ENCODE results near the gene PLIN3.
"Not testable (repeated sequence)": the region's sequence is repeated elsewhere in the genome, so short reads cannot be mapped to it uniquely, and the experiment has no call there.

The PLIN3 gene

DNA sequence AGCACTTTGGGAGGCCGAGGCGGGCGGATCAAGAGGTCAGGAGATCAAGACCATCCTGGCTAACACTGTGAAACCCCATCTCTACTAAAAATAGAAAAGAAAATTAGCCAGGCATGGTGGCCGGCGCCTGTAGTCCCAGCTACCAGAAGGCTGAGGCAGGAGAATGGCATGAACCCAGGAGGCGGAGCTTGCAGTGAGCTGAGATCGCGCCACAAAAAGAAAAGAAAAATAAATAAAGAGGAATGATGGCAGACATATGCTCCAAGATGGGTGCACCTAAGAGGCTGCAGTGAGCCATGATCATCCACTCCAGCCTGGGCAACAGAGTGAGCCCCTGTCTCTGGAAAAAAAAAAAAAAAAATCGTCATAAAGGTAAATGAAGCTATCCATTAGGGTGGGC is 21.5 kb downstream of the PLIN3 start:
- not testable (repeated sequence) for DNase-seq (ENCODE audit: low spot score)

DNA sequence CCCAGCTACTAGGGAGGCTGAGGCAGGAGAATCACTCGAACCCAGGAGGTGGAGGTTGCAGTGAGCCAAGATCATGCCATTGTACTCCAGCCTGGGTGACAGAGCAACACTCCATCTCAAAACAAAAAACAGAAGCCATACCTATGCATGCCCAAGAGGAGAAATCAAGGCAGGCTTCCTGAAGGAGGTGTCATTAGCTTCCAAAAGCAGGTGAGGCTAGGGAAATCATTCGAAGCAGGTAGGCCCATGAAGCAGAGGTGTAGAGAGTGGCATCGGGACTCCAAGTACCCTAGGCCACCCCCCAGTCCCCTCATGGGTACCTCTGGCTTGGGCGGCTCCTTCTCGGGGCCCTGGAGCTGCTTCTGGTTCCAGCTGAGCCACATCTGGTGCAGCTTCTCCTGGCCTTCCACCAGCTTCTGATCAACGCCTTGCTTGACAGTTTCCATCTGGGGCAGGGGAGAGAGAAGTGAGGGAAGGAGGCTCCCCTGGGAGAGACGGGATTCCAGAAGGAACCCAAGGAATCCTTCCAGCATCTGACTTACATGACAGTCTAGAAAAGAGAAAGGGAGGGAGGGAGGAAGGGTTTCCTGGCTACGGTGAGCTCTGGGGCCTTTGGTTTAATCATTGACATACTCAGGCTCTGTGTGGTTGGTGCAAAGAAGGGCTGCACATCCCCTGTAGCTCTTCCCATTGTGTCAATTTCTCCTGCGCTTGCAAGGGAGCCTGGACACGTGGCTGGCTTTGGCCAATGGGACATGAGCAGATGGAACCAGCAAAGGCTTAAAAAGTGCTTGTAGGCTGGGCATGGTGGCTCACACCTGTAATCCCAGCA is 22.9 kb downstream of the PLIN3 start:
- no peak for DNase-seq (ENCODE audit: low spot score)

DNA sequence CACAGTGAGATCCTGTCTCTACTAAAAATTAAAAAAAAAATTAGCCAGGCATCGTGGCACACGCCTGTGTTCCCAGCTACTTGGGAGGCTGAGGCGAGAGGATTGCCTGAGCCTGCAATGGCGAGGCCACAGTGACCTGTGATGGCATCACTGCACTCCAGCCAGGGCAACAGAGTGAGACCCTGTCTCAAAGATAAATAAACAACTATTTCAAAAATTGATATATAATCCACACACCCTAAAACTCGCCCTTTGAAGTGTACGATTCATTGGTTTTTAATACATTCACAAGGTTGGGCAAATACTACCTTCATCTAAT is 23.9 kb downstream of the PLIN3 start:
- DNase-seq (ENCODE audit: low spot score), result no peak

DNA sequence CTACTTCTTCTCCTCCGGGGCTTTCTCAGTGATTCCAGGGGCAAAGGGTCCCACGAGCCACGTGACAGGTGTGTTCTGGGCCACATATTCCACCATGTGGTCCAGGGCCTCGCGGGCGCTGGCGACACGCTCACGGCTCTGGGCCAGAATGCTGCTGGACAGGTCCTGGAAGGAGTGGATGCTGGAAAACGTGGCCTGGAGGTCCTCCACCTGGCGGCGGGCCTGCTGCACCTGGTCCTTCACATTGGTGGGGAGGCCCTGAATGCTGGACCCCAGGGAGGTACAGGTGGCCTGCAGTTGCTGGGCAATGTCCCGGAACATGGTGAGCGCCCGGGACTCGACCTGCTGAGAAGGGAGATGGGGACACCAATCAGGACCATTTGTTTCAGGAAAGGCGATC is 28.3 kb downstream of the PLIN3 start:
- DNase-seq (ENCODE audit: low spot score), result no peak

DNA sequence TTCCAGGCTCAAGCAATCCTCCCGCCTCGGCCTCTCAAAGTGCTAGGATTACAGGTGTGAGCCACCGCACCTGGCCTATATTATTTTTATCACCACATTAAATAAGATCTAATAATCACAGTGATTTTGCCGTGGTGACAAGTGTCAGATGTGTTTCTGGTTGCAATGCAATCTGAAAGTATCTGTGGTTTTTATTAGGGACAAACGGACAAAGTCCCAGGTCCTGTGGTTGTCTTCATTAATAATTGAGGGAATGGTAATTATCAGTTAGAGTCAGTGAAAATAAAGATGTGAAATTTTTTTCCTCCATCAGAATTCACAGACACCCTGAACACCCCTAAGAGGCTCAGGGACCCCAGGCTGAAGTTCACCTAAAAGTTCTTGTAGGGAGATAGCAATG is 34.7 kb downstream of the PLIN3 start:
- no peak for DNase-seq (ENCODE audit: low spot score)

DNA sequence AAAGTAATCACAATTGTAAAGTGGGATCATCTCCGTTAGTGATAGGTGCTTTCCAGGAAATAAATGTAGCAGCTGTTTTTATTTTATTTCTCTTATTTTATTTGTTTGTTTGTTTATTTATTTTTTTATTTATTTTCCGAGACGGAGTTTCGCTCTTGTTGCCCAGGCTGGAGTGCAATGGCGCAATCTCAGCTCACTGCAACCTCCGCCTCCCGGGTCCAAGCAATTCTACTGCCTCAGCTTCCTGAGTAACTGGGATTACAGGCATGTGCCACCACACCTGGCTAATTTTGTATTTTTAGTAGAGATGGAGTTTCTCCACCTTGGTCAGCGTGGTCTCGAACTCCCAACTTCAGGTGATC is 35.5 kb downstream of the PLIN3 start:
- DNase-seq (ENCODE audit: low spot score), result not testable (repeated sequence)

DNA sequence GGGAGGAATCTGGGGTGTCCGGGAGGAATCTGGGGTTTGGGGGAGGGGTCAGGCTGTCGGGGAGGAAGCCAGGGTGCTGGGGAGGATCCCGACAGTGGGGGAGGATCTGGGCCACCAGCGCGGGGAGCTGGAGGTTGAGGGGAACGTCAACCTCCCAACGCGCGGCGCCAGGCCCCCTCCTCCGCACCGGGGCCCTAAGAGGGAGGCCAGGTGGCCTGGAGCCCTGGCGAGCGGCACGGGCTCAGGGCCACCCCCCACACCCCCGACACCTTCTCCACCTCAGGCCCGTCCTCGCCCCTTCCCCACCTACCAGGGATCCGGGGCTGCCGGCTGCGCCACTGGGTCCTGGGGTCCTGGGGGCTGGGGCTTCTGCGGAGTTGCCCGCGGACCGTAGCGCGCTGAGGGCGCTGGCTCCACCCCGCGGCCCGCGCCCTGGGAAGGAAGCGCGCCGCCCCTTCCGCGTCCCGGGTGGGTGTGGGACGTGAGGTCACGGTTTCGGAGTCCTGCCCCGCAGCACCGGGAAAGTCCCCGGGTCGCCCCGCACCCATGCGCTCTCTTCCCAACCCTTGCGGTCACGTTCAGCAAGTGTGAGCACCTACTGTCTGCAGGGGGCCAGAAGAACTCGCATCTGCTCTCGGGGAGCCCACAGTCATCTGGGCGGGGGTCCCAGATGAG is 36.0 kb downstream of the PLIN3 start, which contains the start of gene TICAM1:
Gene TICAM1 (minus strand): TSS at position 409 of the 675 bp plus-strand sequence. CDS start 13,335 bp downstream, outside the sequence.
- DNase-seq (ENCODE audit: low spot score), result peak; percentile 77

DNA sequence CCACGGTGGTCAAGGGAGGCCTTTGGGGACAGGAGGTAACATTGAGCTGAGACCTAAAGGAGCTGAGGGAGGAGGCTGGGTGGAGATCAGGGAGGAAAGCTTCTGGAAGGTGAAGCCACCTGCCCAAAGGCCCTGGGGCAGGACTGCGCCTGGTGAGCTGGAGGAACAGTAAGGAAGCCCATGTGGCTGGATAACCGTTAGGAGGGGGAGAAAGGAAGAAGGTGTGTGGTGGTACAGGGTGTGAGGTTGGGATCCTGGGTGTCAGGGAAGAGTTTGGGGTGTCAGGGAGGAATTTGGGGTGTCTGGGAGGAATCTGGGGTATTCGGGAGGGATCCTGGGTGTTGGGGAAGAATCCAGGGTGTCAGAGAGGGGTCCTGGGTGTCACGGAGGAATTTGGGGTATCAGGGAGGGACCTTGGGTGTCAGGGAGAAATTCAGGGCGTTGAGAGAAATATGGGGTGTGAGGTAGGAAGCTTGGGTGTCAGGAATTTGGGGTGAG is 36.6 kb downstream of the PLIN3 start:
- no peak for DNase-seq (ENCODE audit: low spot score)

DNA sequence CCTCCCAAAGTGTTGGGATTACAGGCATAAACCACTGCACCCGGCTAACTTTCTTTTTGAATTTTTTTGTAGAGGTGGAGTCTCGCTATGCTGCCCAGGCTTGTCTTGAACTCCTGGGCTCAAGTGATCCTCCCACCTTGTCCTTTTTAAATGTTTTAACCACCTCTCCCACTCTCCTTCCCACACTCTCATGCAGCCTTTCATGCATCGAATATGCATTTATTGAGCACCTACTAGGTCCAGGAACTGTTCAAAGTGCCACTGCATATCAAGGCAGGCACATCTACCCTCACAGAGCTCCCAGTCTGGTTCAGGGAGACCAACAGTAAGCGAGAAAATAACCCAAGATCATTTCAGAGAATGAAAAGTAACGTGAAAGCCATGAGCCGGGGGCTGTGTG is 37.1 kb downstream of the PLIN3 start:
- no peak for DNase-seq (ENCODE audit: low spot score)

DNA sequence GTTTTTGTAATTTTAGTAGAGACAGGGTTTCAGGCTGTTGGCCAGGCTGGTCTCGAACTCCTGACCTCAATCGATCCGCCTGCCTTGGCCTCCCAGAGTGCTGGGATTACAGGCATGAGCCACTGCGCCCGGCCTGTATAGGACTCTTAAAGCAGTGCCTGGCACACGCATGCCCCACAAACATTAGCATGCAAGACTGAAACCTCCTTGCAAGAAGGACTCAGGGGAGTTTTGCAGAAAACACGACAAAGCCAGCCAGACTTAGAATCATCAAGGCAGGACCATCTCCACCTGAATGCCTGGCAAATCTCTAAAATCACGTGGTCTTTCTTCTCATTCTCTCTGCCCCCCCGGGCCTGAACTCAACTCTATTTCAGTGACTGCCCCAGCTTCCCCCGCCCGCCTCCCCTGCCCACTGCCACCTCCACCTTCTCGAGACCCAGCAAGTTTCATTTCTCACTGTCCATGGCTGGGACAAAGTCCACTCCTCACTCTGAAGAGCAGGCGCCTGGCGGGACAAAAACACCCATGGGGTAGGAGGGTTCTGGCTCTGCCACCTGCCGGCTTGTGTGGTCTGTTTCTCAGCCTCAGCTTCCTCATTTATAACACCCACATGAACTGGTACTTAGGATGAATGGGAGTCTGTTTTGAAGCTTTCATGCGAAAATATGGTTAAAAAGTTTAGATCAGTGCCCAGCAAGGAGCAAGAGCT is 38.3 kb downstream of the PLIN3 start:
- DNase-seq (ENCODE audit: low spot score), result no peak

DNA sequence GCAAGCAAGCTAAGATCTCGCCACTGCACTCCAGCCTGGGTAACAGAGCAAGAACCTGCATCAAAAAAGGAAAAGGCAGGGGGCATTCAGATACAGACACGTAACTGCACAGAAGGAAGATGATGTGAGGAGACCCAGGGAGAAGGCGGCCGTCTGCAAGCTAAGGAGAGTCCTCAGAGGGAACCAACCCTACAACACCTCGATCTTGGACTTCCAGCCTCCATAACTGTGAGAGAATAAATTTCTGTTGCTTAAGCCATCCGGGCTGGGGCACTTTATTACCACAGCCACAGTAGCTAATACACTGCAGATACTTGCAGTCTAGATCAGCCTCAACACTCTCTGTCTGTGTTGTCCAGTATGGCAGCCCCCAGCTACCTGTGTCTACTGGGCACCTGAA is 43.9 kb downstream of the PLIN3 start:
- DNase-seq (ENCODE audit: low spot score), result no peak

DNA sequence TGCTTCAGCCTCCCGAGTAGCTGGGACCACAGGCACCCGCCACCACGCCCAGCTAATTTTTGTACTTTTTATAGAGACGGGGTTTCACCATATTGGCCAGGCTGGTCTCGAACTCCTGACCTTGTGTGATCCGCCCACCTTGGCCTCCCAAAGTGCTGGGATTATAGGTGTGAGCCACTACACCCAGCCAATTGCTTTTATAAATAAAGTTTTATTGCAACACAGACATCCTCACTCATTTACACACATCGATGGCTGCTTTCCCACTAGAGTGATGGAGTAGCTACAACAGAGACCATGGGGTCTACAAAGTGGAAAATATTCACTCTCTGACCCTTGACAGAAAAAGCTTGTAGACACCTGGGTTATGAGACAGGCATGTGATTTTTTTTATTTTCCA is 45.1 kb downstream of the PLIN3 start:
- not testable (repeated sequence) for DNase-seq (ENCODE audit: low spot score)

DNA sequence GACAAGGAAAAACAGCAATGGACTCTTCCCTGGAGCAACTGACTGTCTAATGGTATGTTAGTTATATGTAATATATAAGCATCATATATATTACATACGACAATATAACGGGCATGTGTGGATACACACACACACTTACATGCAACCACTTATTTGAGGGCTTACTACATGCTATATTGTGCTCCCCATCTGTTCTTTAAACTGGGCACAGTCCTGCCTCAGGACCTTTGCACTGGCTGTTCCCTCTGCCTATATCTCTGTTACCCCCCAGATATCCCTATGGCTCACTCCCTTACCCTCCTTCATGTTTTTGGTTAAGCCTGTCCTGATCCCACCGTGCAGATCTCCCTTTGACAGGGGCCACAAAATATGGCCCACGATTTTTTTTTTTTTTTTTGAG is 46.2 kb downstream of the PLIN3 start:
- DNase-seq (ENCODE audit: low spot score), result no peak

DNA sequence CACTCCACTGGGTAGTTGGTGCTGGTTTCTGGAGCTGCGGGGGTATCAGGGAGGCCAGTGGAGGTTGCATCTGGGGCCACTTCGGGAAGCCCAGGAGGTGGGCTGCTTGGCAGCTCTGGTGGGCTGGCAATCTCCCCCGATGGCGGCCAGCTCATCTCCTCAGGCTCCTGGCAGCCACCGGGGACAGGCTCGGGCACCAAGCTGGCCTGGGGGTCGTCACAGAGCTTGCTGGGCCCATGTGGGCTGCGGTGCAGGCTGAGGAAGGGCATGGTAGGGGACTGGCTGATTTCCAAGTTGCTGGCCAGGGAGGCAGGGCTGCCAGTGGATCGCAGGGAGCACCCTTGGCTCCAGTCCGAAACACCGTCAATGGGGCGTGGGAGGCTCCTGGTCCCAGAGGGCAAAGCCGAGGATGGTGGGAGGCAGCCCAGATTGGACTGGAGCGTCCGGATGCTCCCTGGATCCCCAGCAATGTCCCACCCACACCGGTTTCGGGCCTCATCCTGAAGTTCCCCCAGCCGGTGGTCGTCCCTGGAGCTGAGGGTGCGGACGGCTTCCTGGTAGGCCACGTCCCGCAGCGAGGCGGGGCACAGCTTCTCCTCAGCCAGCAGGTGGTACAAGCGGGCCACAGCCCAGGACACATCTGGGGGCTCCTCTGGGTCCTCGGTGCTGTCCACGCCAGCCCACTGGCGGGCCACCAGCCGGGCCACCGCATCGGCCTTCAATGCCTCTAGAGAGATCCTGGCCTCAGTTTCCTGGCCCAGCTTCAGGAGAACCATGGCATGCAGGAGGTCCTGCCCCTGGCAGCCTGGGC is 49.8 kb downstream of the PLIN3 start:
- no peak for DNase-seq (ENCODE audit: low spot score)

DNA sequence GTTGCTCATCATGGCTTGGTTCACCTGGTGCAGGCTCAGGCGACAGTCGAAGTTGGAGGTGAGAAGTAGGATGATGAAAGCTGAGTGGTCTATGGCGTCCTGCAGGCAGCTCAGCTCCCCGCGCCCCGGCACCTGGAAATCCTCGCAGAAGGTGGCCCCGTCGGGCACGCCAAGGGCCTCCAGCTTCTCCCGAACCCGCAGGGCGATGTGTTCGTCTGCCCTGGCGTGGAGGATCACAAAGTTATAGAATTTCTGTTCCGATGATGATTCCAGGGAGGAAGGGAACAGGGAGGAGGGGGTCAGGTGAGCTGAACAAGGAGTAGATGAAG is 50.6 kb downstream of the PLIN3 start:
- no peak for DNase-seq (ENCODE audit: low spot score)

DNA sequence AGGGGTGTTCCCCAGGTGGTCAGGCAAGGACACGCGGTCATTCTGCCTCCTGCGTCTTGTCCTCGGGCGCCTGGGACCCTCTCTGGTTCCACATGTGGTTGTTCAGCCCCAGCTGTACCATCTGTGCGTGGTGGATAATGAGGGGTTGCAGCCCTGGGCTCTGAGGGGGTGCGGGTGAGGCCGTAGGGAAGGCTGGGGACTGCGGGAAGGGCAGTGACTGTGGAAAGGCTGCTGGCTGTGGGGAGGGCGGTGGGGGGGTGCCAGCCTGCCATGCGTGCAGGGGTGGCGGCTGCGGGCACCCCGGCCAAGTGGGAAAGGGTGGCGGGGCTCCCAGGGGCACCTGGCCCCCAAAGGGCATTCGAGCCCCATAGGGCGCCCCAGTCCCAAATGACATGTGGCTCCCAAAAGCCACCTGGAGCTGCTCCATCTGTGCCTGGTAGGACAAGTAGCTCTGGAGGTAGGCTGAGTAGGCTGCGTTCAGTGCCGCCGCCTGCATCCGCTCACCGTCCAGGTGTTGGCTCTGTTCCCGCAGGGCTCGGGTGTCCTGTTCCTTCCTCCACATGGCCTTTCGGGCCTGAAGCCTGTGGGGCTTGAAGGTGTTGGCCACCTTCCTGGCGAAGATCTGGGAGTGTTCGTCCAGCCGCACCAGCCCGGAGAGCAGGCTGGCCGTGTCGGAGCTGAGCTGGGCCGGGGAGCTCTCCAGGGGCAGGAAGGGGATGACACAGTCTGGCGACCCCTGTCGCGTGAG is 51.1 kb downstream of the PLIN3 start:
- no peak for DNase-seq (ENCODE audit: low spot score)

DNA sequence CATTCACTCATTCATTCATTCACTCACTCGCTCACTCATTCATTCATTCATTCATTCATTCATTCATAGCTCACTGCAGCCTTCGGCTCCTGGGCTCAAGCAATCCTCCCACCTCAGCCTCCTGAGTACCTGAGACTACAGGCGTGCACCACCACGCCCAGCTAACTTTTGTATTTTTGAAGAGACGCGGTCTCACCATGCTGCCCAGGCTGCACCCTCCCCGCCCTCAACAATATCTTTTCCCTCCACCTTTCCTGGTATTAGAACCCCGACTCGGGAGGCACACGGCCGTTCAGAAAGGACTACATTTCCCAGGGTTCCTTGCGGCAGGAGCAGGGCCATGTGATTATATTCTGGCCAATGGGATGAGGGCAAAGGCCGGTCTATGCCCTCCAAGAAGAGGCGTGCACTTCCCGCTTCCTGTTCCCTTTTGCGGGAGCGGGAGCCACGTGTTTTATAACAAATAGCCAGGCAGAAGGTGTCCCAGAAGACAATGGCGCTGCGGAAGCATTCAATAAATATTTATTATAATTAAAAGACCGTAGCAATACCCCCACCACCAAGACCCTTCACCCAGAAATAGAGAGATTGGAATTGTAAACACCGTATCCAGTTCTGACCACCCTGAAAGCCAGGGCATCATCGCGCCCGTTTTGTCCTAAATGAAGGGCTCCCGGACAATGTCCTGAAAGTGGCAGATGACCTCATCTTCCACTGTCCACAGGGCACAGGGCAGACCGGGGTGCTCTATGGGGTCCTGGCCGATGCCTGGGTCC is 51.9 kb downstream of the PLIN3 start:
- DNase-seq (ENCODE audit: low spot score), result peak; percentile 84

DNA sequence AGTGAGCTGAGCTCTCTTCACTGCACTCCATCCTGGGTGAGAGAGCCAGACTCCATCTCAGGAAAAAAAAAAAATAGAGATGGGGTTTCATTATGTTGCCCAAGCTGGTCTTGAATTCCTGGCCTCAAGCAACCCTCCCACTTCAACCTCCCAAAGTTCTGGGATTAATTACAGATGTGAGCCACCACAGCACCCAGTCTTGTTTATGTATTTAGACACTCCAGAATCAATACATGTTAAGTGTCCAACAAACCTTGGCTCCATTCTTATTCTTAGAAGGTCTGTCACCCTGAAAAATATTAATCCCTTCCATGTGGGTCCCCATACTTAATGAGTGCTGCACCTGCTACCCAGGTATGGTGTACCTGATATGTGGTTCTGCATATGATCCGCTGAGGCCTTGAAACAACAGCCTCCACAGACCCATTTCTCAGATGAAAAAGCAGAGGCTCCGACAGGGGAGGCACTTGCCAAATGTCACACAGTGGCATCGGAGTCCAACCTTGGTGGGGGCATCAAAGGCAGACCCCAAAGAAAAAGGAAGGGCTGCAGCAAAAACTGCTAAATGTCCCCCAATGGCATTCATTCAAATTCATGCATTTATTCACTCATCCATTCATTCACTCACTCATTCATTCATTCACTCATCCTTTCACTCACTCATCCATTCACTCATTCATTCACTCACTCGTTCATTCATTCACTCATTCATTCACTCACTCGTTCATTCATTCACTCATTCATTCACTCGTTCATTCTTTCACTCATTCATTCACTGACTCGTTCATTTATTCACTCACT is 52.6 kb downstream of the PLIN3 start:
- no peak for DNase-seq (ENCODE audit: low spot score)

DNA sequence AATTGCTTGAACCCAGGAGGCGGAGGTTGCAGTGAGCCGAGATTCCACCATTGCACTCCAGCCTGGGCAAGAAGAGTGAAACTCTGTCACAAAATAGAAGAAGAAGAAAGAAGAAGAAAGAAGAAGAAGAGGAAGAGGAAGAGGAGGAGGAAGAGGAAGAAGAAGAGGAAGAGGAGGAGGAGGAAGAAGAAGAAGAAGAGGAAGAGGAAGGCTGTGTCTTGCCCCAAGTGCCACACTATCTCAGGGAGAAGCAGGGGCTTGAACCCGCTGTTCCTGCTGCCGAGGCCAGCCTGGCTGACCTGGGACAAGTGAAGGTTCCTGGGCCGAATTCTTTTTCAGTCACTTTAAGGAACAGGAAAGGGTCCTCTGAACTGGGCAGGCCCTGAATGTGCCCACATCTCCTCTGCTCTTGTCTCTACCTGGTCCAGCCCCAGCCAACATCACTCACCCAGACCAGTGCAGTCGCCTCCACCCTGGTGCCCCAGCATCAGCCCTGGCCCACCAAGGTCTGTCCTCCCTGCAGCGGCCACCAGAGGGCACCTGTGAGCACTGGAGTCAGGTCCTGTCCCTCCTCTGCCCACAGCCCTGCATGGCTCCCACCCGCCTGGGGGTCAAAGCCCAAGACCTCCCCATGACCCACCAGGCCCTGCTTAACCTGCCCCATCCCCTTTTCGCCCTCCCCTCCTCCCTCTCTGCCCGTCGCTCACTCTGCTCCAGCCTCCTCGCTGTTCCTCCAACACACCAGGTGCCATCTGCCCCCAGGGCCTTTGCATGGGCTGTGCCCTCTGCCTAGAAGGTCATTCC is 55.9 kb downstream of the PLIN3 start:
- peak; percentile 79 for DNase-seq (ENCODE audit: low spot score)

Data from left forelimb (tissue), 1 donor.